ENCODE results near the gene PRKCH.

- TF ChIP-seq POLR2AphosphoS5 (IDR thresholded peaks at IDR 0.05; ENCODE audit: low read depth, low read length) (no peak), TAF1 (IDR thresholded peaks at IDR 0.05; ENCODE audit: borderline replicate concordance, insufficient read depth, low read length) (no peak), SIN3A (IDR thresholded peaks at IDR 0.05; ENCODE audit: borderline replicate concordance, insufficient read depth, low read length) (no peak), FOXP2 (optimal IDR thresholded peaks at IDR 0.05; ENCODE audit: borderline replicate concordance, extremely low read depth, extremely low read length, insufficient read depth) (no peak)
- TF ChIP-seq, protein P1, sequence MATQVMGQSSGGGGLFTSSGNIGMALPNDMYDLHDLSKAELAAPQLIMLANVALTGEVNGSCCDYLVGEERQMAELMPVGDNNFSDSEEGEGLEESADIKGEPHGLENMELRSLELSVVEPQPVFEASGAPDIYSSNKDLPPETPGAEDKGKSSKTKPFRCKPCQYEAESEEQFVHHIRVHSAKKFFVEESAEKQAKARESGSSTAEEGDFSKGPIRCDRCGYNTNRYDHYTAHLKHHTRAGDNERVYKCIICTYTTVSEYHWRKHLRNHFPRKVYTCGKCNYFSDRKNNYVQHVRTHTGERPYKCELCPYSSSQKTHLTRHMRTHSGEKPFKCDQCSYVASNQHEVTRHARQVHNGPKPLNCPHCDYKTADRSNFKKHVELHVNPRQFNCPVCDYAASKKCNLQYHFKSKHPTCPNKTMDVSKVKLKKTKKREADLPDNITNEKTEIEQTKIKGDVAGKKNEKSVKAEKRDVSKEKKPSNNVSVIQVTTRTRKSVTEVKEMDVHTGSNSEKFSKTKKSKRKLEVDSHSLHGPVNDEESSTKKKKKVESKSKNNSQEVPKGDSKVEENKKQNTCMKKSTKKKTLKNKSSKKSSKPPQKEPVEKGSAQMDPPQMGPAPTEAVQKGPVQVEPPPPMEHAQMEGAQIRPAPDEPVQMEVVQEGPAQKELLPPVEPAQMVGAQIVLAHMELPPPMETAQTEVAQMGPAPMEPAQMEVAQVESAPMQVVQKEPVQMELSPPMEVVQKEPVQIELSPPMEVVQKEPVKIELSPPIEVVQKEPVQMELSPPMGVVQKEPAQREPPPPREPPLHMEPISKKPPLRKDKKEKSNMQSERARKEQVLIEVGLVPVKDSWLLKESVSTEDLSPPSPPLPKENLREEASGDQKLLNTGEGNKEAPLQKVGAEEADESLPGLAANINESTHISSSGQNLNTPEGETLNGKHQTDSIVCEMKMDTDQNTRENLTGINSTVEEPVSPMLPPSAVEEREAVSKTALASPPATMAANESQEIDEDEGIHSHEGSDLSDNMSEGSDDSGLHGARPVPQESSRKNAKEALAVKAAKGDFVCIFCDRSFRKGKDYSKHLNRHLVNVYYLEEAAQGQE (IDR thresholded peaks at IDR 0.05; ENCODE audit: insufficient read depth in 1 of 2, low read depth in 2 of 2, low read length in 2 of 2) = peak in 1 of 2 experiments; percentile 27; a peak in 1 of 4 replicates
Measured at GRCh38 chr14:61355892-61356325, 34.5 kb downstream of the PRKCH start.
